SK-N-SH (cell line): ENCODE results near the gene ERMAP. TPM values are rescaled to one million over a fixed set of nuclear protein-coding genes. Genes with fewer than 3 reads are reported as not detected.

ENCODE experiments used
- EP300 ChIP-seq, 2 experiments: IDR thresholded peaks; 2 replicates each; pipeline versions ENCODE4 v1.4.0 to v1.6.1; 2012; ENCODE audit warnings: borderline replicate concordance in 1 of 2, low read depth in 1 of 2, low read length in 1 of 2
- FOXJ3 ChIP-seq: sonication (generic); formaldehyde crosslinking; IDR thresholded peaks from 2 replicates; pipeline ENCODE4 v1.5.1; 2020; ENCODE audit warnings: mild to moderate bottlenecking, missing genetic modification reagents
- FOXM1 ChIP-seq: IDR thresholded peaks from 2 replicates; pipeline ENCODE4 v1.4.0; 2012; ENCODE audit warnings: low read depth, mild to moderate bottlenecking
- GABPA ChIP-seq: IDR thresholded peaks from 2 replicates; pipeline ENCODE4 v1.4.0; 2012; ENCODE audit warnings: low read depth, mild to moderate bottlenecking
- GATA2 ChIP-seq: sonication (generic); formaldehyde crosslinking; IDR thresholded peaks from 2 replicates; pipeline ENCODE4 v1.5.0; 2020; ENCODE audit warnings: mild to moderate bottlenecking, missing genetic modification reagents
- MAX ChIP-seq: IDR thresholded peaks from 2 replicates; pipeline ENCODE4 v1.4.0; 2012; ENCODE audit warnings: low read depth
- MXI1 ChIP-seq: IDR thresholded peaks from 2 replicates; pipeline ENCODE4 v1.6.1; 2012; ENCODE audit warnings: mild to moderate bottlenecking, low read depth, low read length, improper control_type of control experiment
- POLR2AphosphoS5 ChIP-seq: IDR thresholded peaks from 2 replicates; pipeline ENCODE4 v1.6.1; 2012; ENCODE audit warnings: low read depth, low read length
- RCOR1 ChIP-seq: fragments of 150-350 bp; IDR thresholded peaks from 2 replicates; pipeline ENCODE4 v1.6.1; 2017; ENCODE audit warnings: antibody characterized with exemption, low read length
- RFX5 ChIP-seq: IDR thresholded peaks from 2 replicates; pipeline ENCODE4 v1.6.1; 2012; ENCODE audit warnings: mild to moderate bottlenecking, improper control_type of control experiment, low read length
- TAF1 ChIP-seq: IDR thresholded peaks from 2 replicates; pipeline ENCODE4 v1.6.1; 2012; ENCODE audit warnings: low read depth, mild to moderate bottlenecking, low read length, moderate library complexity, borderline replicate concordance
- ZBTB33 ChIP-seq: IDR thresholded peaks from 2 replicates; pipeline ENCODE4 v1.4.0; 2012; ENCODE audit warnings: low read depth, borderline replicate concordance
- polyA plus RNA-seq, 3 experiments: library from polyadenylated mRNA; depleted of rRNA; stranded (reverse); fragments of >200 nt; gene quantifications; 2 replicates each; pipeline ENCODE4 v1.2.3, GENCODE V29; 2012
- TF ChIP-seq, protein P1 (sequence below): fragments of 150-350 bp; IDR thresholded peaks from 2 replicates; pipeline ENCODE4 v1.6.1; 2016; ENCODE audit warnings: mild to moderate bottlenecking, low read depth, low read length
- TF ChIP-seq, protein P2 (sequence below): fragments of 150-350 bp; IDR thresholded peaks from 2 replicates; pipeline ENCODE4 v1.6.1; 2017; ENCODE audit warnings: antibody characterized with exemption, low read length, low read depth, borderline replicate concordance
- TF ChIP-seq, protein P3 (sequence below): IDR thresholded peaks from 2 replicates; pipeline ENCODE4 v1.6.1; 2012; ENCODE audit warnings: mild to moderate bottlenecking, low read depth, low read length, moderate library complexity

The ERMAP gene
- polyA plus RNA-seq, 1 of the 3 experiments (the other 2 are of a cell fraction): 10.4 TPM

DNA sequence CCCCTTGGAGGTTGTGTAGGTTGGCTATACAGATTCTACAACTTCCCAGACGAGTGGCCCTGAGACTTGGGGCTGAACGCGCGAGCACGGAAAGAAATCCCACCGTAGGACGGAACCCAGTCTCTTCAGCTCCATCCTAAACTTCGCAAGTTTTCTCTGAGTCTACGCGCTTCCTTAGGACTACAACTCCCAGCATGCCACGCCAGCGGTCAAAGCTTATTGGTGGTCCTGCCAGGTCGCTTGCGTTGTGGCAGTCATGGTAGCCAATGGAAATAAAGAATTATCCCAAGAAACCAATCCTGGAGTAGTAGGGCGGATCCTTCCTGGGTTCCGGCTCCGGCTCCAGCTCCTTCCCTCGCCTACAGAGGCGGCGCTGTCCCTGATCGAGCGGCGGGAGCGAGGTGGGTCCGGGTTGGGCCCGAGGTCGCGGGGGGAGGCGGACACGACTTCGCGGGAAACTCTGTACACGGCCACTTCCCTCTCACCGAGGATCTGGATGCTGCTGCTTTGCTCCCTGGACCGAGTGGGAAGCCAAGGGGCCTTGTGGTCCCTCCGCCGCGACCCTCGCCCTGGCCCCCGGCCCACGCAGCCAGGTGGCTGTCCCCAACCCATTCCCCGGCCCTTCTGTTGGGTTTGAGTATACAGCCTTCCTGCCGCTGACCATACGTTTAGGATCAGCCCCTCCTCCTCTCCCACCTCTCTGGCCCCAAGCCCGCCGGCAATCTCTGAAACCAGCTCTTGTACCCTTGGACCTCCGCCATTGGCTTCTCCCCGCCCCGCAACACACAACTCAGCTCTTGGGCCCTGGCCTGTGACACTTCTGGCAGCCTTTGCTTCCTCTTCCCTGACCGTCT lies 29.6 kb downstream of the ERMAP start, which contains the start of gene ZNF691 (continued):
- TF ChIP-seq ZBTB33 (no peak), MXI1 (no peak; the same call in 1 of the 2 replicates), RCOR1 (peak; percentile 36; the same call in 1 of the 2 replicates), RFX5 (peak; percentile 37; the same call in 1 of the 2 replicates), EP300 (IDR thresholded peaks at IDR 0.05; ENCODE audit: borderline replicate concordance in 1 of 2, low read depth in 1 of 2, low read length in 1 of 2) (no peak), TAF1 (peak; percentile 50), GATA2 (no peak), FOXJ3 (CRISPR knock-in tag) (no peak), POLR2AphosphoS5 (peak; percentile 73), MAX (peak; percentile 66), GABPA (peak; percentile 92), FOXM1 (no peak)
- TF ChIP-seq, protein P1, sequence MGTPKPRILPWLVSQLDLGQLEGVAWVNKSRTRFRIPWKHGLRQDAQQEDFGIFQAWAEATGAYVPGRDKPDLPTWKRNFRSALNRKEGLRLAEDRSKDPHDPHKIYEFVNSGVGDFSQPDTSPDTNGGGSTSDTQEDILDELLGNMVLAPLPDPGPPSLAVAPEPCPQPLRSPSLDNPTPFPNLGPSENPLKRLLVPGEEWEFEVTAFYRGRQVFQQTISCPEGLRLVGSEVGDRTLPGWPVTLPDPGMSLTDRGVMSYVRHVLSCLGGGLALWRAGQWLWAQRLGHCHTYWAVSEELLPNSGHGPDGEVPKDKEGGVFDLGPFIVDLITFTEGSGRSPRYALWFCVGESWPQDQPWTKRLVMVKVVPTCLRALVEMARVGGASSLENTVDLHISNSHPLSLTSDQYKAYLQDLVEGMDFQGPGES: peak; percentile 96
- TF ChIP-seq, protein P2, sequence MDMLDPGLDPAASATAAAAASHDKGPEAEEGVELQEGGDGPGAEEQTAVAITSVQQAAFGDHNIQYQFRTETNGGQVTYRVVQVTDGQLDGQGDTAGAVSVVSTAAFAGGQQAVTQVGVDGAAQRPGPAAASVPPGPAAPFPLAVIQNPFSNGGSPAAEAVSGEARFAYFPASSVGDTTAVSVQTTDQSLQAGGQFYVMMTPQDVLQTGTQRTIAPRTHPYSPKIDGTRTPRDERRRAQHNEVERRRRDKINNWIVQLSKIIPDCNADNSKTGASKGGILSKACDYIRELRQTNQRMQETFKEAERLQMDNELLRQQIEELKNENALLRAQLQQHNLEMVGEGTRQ: no peak
- TF ChIP-seq, protein P3, sequence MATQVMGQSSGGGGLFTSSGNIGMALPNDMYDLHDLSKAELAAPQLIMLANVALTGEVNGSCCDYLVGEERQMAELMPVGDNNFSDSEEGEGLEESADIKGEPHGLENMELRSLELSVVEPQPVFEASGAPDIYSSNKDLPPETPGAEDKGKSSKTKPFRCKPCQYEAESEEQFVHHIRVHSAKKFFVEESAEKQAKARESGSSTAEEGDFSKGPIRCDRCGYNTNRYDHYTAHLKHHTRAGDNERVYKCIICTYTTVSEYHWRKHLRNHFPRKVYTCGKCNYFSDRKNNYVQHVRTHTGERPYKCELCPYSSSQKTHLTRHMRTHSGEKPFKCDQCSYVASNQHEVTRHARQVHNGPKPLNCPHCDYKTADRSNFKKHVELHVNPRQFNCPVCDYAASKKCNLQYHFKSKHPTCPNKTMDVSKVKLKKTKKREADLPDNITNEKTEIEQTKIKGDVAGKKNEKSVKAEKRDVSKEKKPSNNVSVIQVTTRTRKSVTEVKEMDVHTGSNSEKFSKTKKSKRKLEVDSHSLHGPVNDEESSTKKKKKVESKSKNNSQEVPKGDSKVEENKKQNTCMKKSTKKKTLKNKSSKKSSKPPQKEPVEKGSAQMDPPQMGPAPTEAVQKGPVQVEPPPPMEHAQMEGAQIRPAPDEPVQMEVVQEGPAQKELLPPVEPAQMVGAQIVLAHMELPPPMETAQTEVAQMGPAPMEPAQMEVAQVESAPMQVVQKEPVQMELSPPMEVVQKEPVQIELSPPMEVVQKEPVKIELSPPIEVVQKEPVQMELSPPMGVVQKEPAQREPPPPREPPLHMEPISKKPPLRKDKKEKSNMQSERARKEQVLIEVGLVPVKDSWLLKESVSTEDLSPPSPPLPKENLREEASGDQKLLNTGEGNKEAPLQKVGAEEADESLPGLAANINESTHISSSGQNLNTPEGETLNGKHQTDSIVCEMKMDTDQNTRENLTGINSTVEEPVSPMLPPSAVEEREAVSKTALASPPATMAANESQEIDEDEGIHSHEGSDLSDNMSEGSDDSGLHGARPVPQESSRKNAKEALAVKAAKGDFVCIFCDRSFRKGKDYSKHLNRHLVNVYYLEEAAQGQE: 0 out of 2 replicates have a peak, but pooled peaks have one; percentile 21
